Astrocyte (in vitro differentiated cells and primary cell): ENCODE results near the gene CNPY4. TPM values are rescaled to one million over a fixed set of nuclear protein-coding genes. Genes with fewer than 3 reads are reported as not detected.
A peak's percentile ranks its signal among the peaks of the same experiment; 100 is the strongest.

Experiments
- DNase-seq: peaks from one replicate; pipeline ENCODE4 v3.0.0-alpha.2; 2010; ENCODE audit warnings: low read depth
- FAIRE-seq: peaks from 2 replicates; lab custom pipeline; 2011; peaks lifted over from hg19 to GRCh38; lab: Jason Lieb, UNC
- H2AFZ ChIP-seq: 2 replicates; pipeline ENCODE4 v1.6.0; 2012; ENCODE audit warnings: low read depth, low read length, inconsistent platforms
- H3K27ac ChIP-seq: 2 replicates; pipeline ENCODE4 v1.5.1; 2011; ENCODE audit warnings: low read depth, low read length, inconsistent platforms
- H3K27me3 ChIP-seq: 2 replicates; pipeline ENCODE4 v1.6.0; 2011; ENCODE audit warnings: low read length, inconsistent platforms; ENCODE audit not compliant: insufficient read depth
- H3K36me3 ChIP-seq: 2 replicates; pipeline ENCODE4 v1.5.1; 2011; ENCODE audit warnings: low read length, inconsistent platforms; ENCODE audit not compliant: insufficient read depth
- H3K4me1 ChIP-seq: 2 replicates; pipeline ENCODE4 v1.5.1; 2011; ENCODE audit warnings: low read length, inconsistent platforms; ENCODE audit not compliant: insufficient read depth
- H3K4me2 ChIP-seq: 2 replicates; pipeline ENCODE4 v1.6.0; 2012; ENCODE audit warnings: low read length, inconsistent platforms
- H3K4me3 ChIP-seq: 2 replicates; pipeline ENCODE4 v1.5.1; 2011; ENCODE audit warnings: low read depth, mild to moderate bottlenecking, low read length, inconsistent platforms; ENCODE audit not compliant: insufficient read depth
- H3K79me2 ChIP-seq: 2 replicates; pipeline ENCODE4 v1.6.0; 2012; ENCODE audit warnings: mild to moderate bottlenecking, low read length, inconsistent platforms; ENCODE audit not compliant: insufficient read depth
- H3K9ac ChIP-seq: 2 replicates; pipeline ENCODE4 v1.6.0; 2012; ENCODE audit warnings: mild to moderate bottlenecking, low read length, inconsistent platforms
- H3K9me3 ChIP-seq: 2 replicates; pipeline ENCODE4 v1.5.1; 2012; ENCODE audit warnings: low read depth, mild to moderate bottlenecking, low read length, inconsistent platforms; ENCODE audit not compliant: insufficient read depth
- H4K20me1 ChIP-seq: 2 replicates; pipeline ENCODE4 v1.6.0; 2012; ENCODE audit warnings: low read length, inconsistent platforms; ENCODE audit not compliant: insufficient read depth
- H3K27ac Mint-ChIP-seq: one replicate; pipeline ENCODE4 v1.8.0; 2021; ENCODE audit warnings: mild to moderate bottlenecking, mixed read lengths; ENCODE audit not compliant: unreplicated experiment
- H3K27me3 Mint-ChIP-seq: one replicate; pipeline ENCODE4 v1.8.0; 2021; ENCODE audit warnings: low read depth, mixed read lengths; ENCODE audit not compliant: unreplicated experiment
- H3K36me3 Mint-ChIP-seq: one replicate; pipeline ENCODE4 v1.8.0; 2021; ENCODE audit warnings: low read depth, mixed read lengths; ENCODE audit not compliant: unreplicated experiment
- H3K4me1 Mint-ChIP-seq: one replicate; pipeline ENCODE4 v1.8.0; 2021; ENCODE audit warnings: low read depth, mixed read lengths; ENCODE audit not compliant: unreplicated experiment
- H3K4me3 Mint-ChIP-seq: one replicate; pipeline ENCODE4 v1.8.0; 2021; ENCODE audit warnings: mild to moderate bottlenecking, moderate library complexity, mixed read lengths; ENCODE audit not compliant: unreplicated experiment
- H3K9me3 Mint-ChIP-seq: one replicate; pipeline ENCODE4 v1.8.0; 2021; ENCODE audit warnings: mild to moderate bottlenecking, mixed read lengths; ENCODE audit not compliant: unreplicated experiment
- CTCF ChIP-seq: IDR thresholded peaks from 2 replicates; pipeline ENCODE4 v1.5.1; 2011; ENCODE audit warnings: low read depth, mild to moderate bottlenecking, inconsistent platforms, low read length, moderate library complexity; ENCODE audit not compliant: insufficient read depth
- EZH2 ChIP-seq: IDR thresholded peaks from 2 replicates; pipeline ENCODE4 v1.6.1; 2012; ENCODE audit warnings: mild to moderate bottlenecking, low read length, inconsistent platforms; ENCODE audit not compliant: insufficient read depth
- total RNA-seq: library from RNA; stranded (reverse); gene quantifications from 2 replicates; pipeline ENCODE4 v1.2.1, GENCODE V29; 2021

Gene CNPY4
- total RNA-seq, 1 donor from 2014 or later = 16.4 TPM

DNA sequence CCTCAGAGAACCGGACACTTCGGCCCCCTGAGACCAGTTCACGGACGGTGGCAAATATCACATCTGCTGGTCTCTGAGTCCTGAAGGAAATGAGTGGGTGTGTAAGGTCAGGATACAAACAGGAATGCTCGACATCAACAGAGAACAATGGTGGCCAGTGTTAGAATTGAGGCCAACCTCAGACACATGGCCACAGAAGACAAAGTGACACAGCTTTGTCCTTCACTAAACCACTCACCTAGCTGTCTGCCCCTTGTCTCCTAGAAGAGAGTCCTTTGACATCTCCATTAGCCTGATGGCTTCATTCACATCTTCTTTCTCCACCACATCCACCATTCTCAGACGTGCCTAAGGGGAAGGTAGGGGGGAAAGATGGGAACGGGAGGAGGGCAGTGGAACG is 26.4 kb upstream of the CNPY4 start:
- TF ChIP-seq EZH2 = no peak
- no peak for TF ChIP-seq CTCF
- Histone ChIP-seq H3K9ac (no peak overlapping the region), H3K27ac (no peak overlapping the region), H3K79me2 (peaks cover 85% of the 10 kb centered on the region), H4K20me1 (peaks cover 50% of the 10 kb centered on the region), H3K4me2 (no peak overlapping the region), H3K36me3 (peaks cover 69% of the 10 kb centered on the region), H3K27me3 (no peaks in the 10 kb centered on the region), H3K4me3 (no peak overlapping the region), H2AFZ (no peak overlapping the region), H3K9me3 (no peaks in the 10 kb centered on the region), H3K4me1 (peaks cover 44% of the 10 kb centered on the region)
- no peak for FAIRE-seq
- Mint-ChIP-seq H3K4me3 (no peak overlapping the region), H3K27ac (no peak overlapping the region), H3K27me3 (no peaks in the 10 kb centered on the region), H3K4me1 (peaks cover 7% of the 10 kb centered on the region), H3K9me3 (no peaks in the 10 kb centered on the region), H3K36me3 (peaks cover 38% of the 10 kb centered on the region)
- no peak for DNase-seq

DNA sequence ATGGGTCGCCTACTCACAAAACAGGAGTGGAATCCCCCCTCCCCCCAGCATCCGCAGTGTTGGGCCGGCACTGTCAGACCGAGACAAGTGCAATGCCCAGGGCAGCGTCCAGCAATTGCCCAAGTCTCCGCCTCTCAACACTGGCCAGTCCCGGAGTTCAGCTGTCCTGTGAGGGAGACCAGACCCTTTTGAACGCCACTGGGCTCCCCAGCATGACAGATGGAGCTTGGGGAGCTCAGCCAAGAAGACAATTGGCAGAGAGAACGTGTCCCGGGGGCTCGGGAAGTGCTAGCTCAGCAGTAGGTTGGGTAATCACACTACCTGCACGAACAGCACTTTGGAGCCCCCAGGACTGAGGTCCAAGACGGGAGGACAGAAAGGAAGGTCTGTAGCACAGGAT is 25.9 kb upstream of the CNPY4 start:
- Histone ChIP-seq H3K9ac (peak overlapping the region; percentile 8), H2AFZ (no peak overlapping the region), H3K4me2 (no peak overlapping the region), H4K20me1 (peaks cover 54% of the 10 kb centered on the region), H3K36me3 (peaks cover 73% of the 10 kb centered on the region), H3K79me2 (peaks cover 86% of the 10 kb centered on the region), H3K27ac (no peak overlapping the region), H3K9me3 (no peaks in the 10 kb centered on the region), H3K4me3 (no peak overlapping the region), H3K4me1 (peaks cover 40% of the 10 kb centered on the region), H3K27me3 (no peaks in the 10 kb centered on the region)
- Mint-ChIP-seq H3K4me1 (peaks cover 9% of the 10 kb centered on the region), H3K9me3 (no peaks in the 10 kb centered on the region), H3K4me3 (no peak overlapping the region), H3K27ac (peak overlapping the region; percentile 75), H3K36me3 (peaks cover 41% of the 10 kb centered on the region), H3K27me3 (no peaks in the 10 kb centered on the region)
- no peak for TF ChIP-seq CTCF
- no peak for TF ChIP-seq EZH2
- no peak for FAIRE-seq
- DNase-seq = no peak

- TF ChIP-seq CTCF = no peak
- no peak for TF ChIP-seq EZH2
- FAIRE-seq (no peak), DNase-seq (no peak)
- H3K27ac Mint-ChIP-seq = peak overlapping the region; percentile 75
- Histone ChIP-seq H3K9me3 (no peaks in the 10 kb centered on the region), H3K4me1 (peaks cover 43% of the 10 kb centered on the region), H4K20me1 (peaks cover 59% of the 10 kb centered on the region), H3K36me3 (peaks cover 79% of the 10 kb centered on the region), H3K79me2 (peaks cover 86% of the 10 kb centered on the region), H3K4me2 (no peak overlapping the region), H3K9ac (peak overlapping the region; percentile 8), H3K27ac (no peak overlapping the region), H2AFZ (no peak overlapping the region), H3K4me3 (no peak overlapping the region), H3K27me3 (no peaks in the 10 kb centered on the region)
- peaks cover 14% of the 10 kb centered on the region for H3K4me1 Mint-ChIP-seq
- H3K9me3 Mint-ChIP-seq = no peaks in the 10 kb centered on the region
- H3K4me3 Mint-ChIP-seq = no peak overlapping the region
- peaks cover 42% of the 10 kb centered on the region for H3K36me3 Mint-ChIP-seq
- no peaks in the 10 kb centered on the region for H3K27me3 Mint-ChIP-seq
Observed at GRCh38 chr7:100093925-100094486, 25.4 kb upstream of the CNPY4 start.
